Adipose tissue (tissue), 3 donors: ENCODE results near the gene CNTN4. TPM values are rescaled to one million over a fixed set of nuclear protein-coding genes. Genes with fewer than 3 reads are reported as not detected.

Source experiments
- H3K27ac ChIP-seq: one replicate; pipeline ENCODE4 v1.5.1; 2013; ENCODE audit warnings: low read depth, low read length
- WGBS, 3 donors: extraction: QIAGEN DNeasy Blood & Tissue Kit; methylation state at CpG; one replicate each; pipeline ENCODE4 v1.1.7; 2013; 5-methylcytosine and 5-hydroxymethylcytosine counted together
- polyA plus RNA-seq, 3 donors: library from polyadenylated mRNA; stranded (reverse); fragments of 200-250 nt; gene quantifications; one replicate each; pipeline ENCODE4 v1.2.3, GENCODE V29; 2013
- donor health status: healthy with polysubstance abuse.
- donor health status: Bipolar disorder and iron deficiency.
- donor health status: healthy.

Gene CNTN4
- polyA plus RNA-seq, 3 donors: 1.0 to 5.2 (median 1.7) TPM

GRCh38 chr3:2839876-2840275, 741.2 kb downstream of the CNTN4 start:
- WGBS, 3 donors: 57 to 64% (median 60%) methylated on average over 3 of the region's 3 CpGs
- H3K27ac ChIP-seq: no peak overlapping the region

DNA sequence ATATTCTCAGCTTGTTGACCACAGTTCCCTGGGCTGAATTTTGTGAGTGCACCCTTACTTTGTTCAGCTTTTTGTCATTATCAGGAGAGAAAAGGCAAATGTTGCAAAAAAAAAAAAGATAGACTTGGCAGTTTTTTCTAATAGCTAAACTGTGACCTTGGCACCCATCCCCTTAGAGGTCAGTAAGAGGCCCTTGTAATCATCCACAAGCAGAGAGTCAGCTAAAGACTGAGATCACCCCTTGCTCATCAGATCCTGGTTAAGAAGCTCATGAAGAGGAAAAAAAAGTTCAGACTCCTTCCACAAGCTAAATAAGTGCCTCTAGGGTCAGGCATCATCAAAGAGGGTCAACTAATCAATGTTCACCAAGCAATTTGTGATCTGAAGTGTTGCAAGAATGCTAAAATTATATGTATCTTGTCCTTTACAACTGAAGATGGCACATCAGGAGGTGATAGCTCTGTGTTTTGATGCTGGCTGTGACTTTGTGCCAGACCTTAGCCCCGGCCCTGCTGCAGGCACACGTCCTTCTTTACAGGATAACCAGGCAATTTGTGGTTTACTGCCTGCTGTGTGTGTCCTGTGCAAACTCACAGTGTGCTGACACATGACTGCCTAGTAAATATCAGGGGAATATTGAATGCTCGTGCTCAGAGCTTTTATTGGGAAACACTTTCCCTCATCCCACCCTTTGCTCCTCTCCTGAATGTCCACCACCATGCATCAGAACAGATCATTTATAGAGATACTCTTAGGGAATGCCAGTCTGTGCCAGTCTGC, 748.6 kb downstream of the CNTN4 start:
- H3K27ac ChIP-seq: no peak overlapping the region
- WGBS, 3 donors: 34 to 42% (median 38%) methylated on average over 3 of the region's 3 CpGs

DNA sequence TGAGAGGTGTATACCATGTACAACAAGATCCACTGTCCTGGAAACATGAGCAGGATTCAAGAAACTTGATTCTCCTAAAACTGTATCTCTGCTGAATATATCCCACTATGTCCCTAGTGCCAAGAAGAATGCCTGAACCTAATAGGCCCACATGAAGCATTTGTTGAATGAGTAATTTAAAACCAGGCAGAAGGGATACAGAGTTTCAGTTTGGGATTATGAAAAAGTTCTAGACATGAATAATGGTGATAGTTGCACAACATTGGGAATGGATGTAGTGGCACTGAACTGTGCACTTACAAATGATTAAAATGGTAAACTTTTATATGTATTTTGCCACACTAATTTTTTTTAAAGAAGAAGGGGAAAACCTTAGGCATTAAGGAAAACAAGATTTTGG, 750.4 kb downstream of the CNTN4 start:
- no peak overlapping the region for H3K27ac ChIP-seq

DNA sequence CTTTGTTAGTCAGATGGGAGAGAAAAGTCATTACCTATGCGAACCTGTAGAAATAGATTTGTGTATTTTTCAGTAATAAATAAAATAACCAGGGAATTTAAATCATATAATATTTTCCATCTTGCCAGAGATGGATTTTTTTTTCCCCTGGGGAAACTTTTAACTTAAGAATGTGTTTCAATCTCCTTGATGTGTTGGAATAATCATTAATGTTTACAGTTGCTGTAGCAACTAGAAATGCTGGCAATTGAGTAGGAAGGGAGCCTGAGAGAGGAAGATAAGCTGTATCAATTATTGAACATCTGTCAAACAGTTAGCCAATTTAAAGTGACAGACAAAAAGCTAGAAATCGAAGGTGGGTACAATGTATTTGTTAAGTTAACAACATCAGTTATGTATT, 752.0 kb downstream of the CNTN4 start:
- WGBS, 3 donors: 30 to 75% (median 69%) methylated on average over 2 of the region's 2 CpGs
- H3K27ac ChIP-seq: no peak overlapping the region

DNA sequence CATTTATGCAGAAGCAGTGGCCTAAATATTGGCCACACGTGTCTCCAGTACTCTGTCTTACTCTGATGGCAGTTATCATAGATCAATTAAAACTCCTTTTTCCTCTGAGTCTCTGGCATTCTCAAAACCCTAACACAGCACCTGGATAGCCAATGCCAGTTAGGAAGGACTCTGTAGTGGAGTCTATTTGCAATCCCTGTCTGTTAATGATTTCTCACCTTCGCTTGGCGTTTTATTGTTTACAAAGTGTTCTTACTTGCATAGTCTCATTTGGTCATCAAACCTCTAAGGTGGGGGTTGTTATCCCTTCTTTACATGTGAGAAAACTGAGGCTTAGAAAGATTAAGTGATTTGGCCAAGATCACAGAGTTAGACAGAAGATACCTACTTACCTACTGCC, 752.7 kb downstream of the CNTN4 start:
- WGBS, 3 donors: 17 to 70% (median 67%) methylated on average over 3 of the region's 3 CpGs
- no peak overlapping the region for H3K27ac ChIP-seq

- H3K27ac ChIP-seq: no peak overlapping the region
- 8 to 18% (median 9%) methylated on average over 1 of the region's 1 CpG for WGBS, 3 donors
Observed at GRCh38 chr3:2851835-2852234, 753.2 kb downstream of the CNTN4 start.

DNA sequence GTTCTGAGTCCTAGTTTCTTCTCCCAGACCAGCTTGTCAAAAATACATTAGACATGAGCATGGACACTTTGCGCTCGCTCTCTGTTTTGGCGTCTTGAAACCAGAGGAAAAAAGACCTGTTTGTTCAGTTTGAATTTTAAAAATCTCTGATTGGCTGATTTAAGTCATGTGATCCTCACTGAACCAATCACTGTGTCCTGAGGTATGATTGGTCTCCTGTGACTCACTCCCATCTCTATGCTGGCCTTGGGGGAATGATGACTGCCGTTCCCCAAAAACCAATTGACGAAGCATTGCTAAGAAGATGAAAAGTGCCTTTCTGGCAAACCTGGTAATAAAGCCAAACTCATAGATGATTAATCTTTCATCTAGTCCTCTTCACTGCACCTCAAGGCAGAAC, 755.0 kb downstream of the CNTN4 start:
- no peak overlapping the region for H3K27ac ChIP-seq
- WGBS, 3 donors: 73 to 77% (median 77%) methylated on average over 5 of the region's 5 CpGs

- no peak overlapping the region for H3K27ac ChIP-seq
- WGBS, 3 donors: 41 to 50% (median 44%) methylated on average over 12 of the region's 12 CpGs
Observed at GRCh38 chr3:2856138-2857133, 757.8 kb downstream of the CNTN4 start.

DNA sequence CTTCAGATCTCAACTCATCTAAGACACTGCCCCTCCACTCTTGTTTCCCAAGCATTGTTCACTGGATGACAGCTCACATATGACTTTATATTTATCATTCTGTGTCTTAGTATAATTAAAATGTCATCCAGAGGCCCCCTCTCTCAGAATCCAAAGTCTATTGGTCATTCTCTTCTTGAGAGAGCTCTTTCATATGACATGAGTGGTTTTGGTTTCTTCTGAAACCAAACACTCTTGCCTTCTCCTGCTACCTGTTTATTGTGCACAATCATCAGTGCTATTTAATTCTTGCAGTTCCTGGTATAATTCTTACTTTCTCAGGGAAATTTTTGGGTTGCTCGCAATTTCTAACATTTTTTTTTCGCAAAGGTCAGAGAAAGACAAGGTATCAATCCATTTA, 762.0 kb downstream of the CNTN4 start:
- 90 to 98% (median 96%) methylated on average over 2 of the region's 2 CpGs for WGBS, 3 donors
- H3K27ac ChIP-seq: no peak overlapping the region

DNA sequence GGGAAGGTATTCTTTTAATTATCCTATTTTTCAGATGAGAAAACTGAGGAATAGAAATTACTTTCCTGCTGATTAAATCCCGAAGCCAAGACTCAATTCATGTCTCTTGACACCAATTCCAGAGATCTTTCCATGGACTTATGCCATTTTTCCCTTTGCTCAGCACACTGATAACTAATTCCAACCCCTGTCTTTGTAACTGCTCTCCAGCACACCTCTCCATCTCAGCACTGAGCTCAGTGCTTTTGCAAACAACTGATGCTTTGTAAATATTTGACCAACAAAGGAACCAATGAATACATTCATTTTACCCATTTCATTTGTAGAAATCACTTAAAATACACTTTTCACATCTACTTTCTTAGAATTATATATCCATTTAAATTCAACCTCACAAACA, 762.5 kb downstream of the CNTN4 start:
- WGBS, 3 donors: 49 to 73% (median 63%) methylated on average over 1 of the region's 1 CpG
- H3K27ac ChIP-seq: no peak overlapping the region

- H3K27ac ChIP-seq: no peak overlapping the region
- 51 to 84% (median 61%) methylated on average over 1 of the region's 1 CpG for WGBS, 3 donors
Observed at GRCh38 chr3:2861920-2862319, 763.3 kb downstream of the CNTN4 start.

DNA sequence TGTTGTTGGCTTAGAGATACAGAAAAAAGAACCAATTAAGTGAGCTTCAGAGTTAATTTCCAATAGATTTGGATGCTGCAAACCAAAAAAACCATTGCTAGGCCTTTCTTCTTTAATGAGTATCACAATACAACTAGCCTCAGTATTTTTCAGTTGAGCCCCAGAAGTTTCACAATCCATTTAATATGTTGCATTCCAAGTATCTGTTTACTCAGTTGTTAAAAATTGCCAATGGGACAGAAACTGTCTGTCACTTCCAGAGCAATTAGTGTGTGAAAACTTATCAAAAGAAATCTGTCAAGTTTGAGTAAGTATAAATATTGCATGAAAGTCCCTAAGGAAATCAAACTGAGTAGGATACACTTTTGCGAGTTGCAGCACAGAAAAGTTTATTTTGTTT, 763.7 kb downstream of the CNTN4 start:
- WGBS, 3 donors: 23 to 67% (median 63%) methylated on average over 1 of the region's 1 CpG
- H3K27ac ChIP-seq: no peak overlapping the region

- 66 to 78% (median 67%) methylated on average over 2 of the region's 2 CpGs for WGBS, 3 donors
- no peak overlapping the region for H3K27ac ChIP-seq
Observed at GRCh38 chr3:2863127-2863526, 764.5 kb downstream of the CNTN4 start.

- 43 to 88% (median 72%) methylated on average over 1 of the region's 1 CpG for WGBS, 3 donors
- H3K27ac ChIP-seq: no peak overlapping the region
Observed at GRCh38 chr3:2869905-2870304, 771.2 kb downstream of the CNTN4 start.

DNA sequence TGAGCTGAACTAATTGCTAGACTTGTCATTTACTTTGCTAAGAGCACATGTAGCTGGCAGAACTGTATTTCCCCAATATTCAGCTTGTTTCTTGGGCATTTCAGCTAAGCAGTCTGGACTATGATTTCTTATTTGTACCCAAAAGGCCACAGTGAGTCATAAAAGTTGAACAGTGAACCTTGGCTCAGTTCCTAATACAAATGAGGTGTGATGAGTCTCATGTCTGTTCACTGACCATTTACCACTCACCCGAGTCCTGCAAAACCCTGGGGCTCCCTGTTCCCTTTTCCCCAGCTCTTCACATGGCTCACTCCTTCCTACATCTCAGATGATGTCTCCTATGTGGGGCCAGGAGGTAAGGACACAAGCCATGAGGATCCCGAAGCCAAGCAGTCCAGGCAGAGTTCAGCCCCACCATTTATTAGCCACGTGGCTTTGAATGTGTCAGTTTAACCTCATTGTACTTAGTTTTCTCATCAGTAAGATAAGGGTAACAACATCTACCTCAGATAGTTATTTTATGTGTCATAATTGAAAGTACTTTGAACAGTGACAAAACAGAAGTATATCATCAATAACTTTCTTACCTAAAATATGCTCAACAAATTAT, 772.2 kb downstream of the CNTN4 start:
- 33 to 57% (median 52%) methylated on average over 3 of the region's 3 CpGs for WGBS, 3 donors
- H3K27ac ChIP-seq: no peak overlapping the region

DNA sequence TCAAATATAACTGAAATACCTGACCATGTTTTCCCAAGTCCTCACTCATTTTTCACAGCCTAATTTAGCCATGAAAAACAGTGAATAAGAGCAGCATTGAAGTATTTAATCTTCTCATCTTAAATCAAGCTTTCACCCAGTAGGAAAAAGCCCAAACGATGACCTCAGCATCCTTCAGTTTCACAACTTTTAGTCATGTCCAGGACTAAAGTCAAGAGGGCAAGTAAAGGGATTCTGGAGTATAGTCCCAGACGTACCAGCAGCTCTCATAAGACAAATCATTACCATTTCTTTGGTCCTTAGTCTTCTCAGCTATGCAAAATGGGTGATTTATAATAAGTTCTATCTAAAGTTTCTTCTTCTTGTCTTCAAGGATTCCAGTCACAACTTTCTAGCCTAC, 774.2 kb downstream of the CNTN4 start:
- H3K27ac ChIP-seq: no peak overlapping the region
- 46 to 47% (median 46%) methylated on average over 2 of the region's 2 CpGs for WGBS, 3 donors

DNA sequence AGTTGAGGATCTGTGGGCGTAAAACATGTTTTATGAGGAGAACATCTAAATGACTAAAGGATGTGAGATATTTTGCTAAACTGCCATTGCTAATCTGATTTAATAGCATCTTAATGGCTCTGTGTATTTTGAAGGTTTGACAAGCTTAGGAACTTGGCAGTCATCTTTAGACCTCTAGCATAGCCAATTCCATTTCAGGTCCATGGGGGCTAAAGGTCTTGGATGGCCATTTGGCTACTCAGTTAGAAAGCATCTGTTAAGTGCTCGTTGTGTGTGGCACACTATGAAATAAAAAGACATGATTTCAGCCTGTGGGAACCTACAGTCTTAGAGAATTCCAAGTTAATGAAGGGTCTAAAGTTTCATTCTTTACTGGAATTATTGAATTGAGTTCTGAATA, 775.3 kb downstream of the CNTN4 start:
- no peak overlapping the region for H3K27ac ChIP-seq
- 54 to 64% (median 64%) methylated on average over 2 of the region's 2 CpGs for WGBS, 3 donors

DNA sequence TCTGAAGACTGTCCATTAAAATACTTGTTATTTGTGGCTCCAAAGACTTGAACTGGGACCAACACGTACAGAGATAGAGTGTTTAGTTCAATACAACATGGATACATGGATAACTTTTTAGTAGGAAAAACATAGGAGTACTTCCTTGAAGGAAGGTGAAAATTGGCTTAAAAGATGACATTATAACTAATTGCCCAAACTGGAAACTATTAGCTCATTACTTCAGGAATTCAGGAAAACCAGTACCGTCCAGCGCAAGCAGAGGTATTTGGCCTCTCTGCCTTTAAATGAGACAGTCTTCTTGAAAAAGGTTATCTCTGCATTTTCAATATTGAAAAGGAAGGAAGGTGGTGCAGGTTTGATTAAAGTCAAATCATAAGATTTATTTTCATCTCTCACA, 777.0 kb downstream of the CNTN4 start:
- H3K27ac ChIP-seq: no peak overlapping the region
- WGBS, 3 donors: 51 to 83% (median 75%) methylated on average over 3 of the region's 3 CpGs

GRCh38 chr3:2876362-2876761, 777.7 kb downstream of the CNTN4 start:
- H3K27ac ChIP-seq: no peak overlapping the region
- WGBS, 3 donors: 81 to 87% (median 85%) methylated on average over 2 of the region's 2 CpGs
